PFSK-1 (cell line): ENCODE measurements around the gene BUB1.

ENCODE experiments used
- POLR2AphosphoS5 ChIP-seq: IDR thresholded peaks from 2 replicates; pipeline ENCODE4 v1.6.1; 2012; ENCODE audit warnings: low read depth, mild to moderate bottlenecking, control low read depth, low read length, moderate library complexity
- SIN3A ChIP-seq: IDR thresholded peaks from 2 replicates; pipeline ENCODE4 v1.6.1; 2012; ENCODE audit warnings: mild to moderate bottlenecking, low read length, moderate library complexity, borderline replicate concordance; ENCODE audit not compliant: insufficient read depth
- TAF1 ChIP-seq: IDR thresholded peaks from 2 replicates; pipeline ENCODE4 v1.6.1; 2012; ENCODE audit warnings: low read length, control low read depth, borderline replicate concordance; ENCODE audit not compliant: insufficient read depth

DNA sequence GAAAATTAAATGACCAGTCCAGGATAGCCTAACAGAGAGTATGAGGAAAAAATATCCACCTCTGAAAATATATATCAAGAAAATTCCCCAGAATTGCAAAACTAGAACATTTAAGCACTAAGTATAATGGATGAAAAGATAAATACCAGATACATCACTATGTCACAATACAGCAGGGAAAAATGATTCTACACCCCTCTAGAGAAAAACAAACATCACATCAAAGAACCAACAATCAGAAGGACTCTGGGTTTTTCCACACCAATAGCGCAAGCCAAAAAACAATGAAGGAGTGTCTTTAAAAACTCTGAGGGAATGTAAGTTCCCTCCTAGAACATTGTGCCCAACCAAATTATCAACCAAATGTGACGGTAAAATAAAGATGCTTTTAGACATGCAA is 13.7 kb downstream of the BUB1 start:
- TF ChIP-seq POLR2AphosphoS5 (no peak), TAF1 (no peak), SIN3A (no peak)
